ENCODE data around the gene USP51. TPM values are rescaled to one million over a fixed set of nuclear protein-coding genes. Genes with fewer than 3 reads are reported as not detected.

Gene USP51
- polyA plus RNA-seq, 1 donor (not counting 4 experiments of a cell fraction or from before 2014, with no cell fraction given): 0.28 TPM

DNA sequence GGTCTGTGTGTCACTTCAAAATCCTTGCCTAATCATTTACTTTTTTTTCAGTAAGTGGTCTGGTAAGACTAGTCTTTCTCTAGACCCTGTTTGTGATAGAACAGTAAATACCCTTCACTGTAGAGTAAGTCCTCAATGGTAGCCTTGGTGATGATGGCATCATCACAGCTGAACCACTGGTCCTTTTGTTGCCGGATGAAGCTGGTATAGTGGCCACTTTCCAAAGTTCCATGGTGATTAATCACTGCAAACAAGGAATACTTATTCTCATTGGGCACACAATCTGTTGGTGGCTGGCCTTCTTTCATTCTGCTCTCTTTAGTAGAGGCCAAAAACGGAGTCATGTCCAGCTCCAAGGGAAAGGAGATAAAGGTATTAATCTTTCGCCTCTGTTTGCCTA is 2.9 kb downstream of the USP51 start:
- Histone ChIP-seq H3K9me1 (ENCODE audit: control insufficient read depth, extremely low read depth, insufficient read depth, low read length) (no peaks in the 10 kb centered on the region), H3K4me1 (ENCODE audit: control insufficient read depth, extremely low read depth, insufficient read depth, low read length) (peaks cover 7% of the 10 kb centered on the region), H3K9me3 (ENCODE audit: control insufficient read depth, low read depth, low read length) (no peaks in the 10 kb centered on the region), H2AFZ (ENCODE audit: control insufficient read depth, low read length) (no peak overlapping the region), H3K36me3 (ENCODE audit: control insufficient read depth in 2 of 2, extremely low read depth in 1 of 2, insufficient read depth in 2 of 2, low read length in 2 of 2) (no peaks in the 10 kb centered on the region), H4K20me1 (ENCODE audit: control insufficient read depth, extremely low read depth, insufficient read depth, low read length) (no peaks in the 10 kb centered on the region), H3K9ac (ENCODE audit: control insufficient read depth, extremely low read depth, insufficient read depth, low read length) (no peak overlapping the region), H3K27me3 (ENCODE audit: control insufficient read depth, extremely low read depth, insufficient read depth, low read length) (no peaks in the 10 kb centered on the region), H3K79me2 (ENCODE audit: control insufficient read depth, insufficient read depth, low read length) (no peaks in the 10 kb centered on the region), H3K27ac (ENCODE audit: control insufficient read depth, insufficient read depth, low read length) (no peak overlapping the region), H3K4me2 (ENCODE audit: control insufficient read depth, extremely low read depth, insufficient read depth, low read depth, low read length) (no peak overlapping the region), H3K4me3 (ENCODE audit: control insufficient read depth in 2 of 3, extremely low read depth in 1 of 3, insufficient read depth in 2 of 3, low read depth in 1 of 3, low read length in 3 of 3) (no peak overlapping the region)
- DNase-seq (ENCODE audit: low read depth, low spot score): no peak
- dilution Hi-C loops (cut with MboI; ENCODE audit: extremely low pct_ligation_motif_present, low sequenced_read_pairs): no loop called here
- FAIRE-seq: no peak
- no peak for TF ChIP-seq EZH2 (IDR thresholded peaks at IDR 0.05; ENCODE audit: low read length)
- TF ChIP-seq, protein P1, sequence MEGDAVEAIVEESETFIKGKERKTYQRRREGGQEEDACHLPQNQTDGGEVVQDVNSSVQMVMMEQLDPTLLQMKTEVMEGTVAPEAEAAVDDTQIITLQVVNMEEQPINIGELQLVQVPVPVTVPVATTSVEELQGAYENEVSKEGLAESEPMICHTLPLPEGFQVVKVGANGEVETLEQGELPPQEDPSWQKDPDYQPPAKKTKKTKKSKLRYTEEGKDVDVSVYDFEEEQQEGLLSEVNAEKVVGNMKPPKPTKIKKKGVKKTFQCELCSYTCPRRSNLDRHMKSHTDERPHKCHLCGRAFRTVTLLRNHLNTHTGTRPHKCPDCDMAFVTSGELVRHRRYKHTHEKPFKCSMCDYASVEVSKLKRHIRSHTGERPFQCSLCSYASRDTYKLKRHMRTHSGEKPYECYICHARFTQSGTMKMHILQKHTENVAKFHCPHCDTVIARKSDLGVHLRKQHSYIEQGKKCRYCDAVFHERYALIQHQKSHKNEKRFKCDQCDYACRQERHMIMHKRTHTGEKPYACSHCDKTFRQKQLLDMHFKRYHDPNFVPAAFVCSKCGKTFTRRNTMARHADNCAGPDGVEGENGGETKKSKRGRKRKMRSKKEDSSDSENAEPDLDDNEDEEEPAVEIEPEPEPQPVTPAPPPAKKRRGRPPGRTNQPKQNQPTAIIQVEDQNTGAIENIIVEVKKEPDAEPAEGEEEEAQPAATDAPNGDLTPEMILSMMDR (optimal IDR thresholded peaks at IDR 0.05 in 1 of 3, IDR thresholded peaks at IDR 0.05 in 1 of 3, conservative IDR thresholded peaks at IDR 0.05 in 1 of 3; ENCODE audit: extremely low read depth in 1 of 3, insufficient read depth in 2 of 3, low read length in 3 of 3): no peak

DNA sequence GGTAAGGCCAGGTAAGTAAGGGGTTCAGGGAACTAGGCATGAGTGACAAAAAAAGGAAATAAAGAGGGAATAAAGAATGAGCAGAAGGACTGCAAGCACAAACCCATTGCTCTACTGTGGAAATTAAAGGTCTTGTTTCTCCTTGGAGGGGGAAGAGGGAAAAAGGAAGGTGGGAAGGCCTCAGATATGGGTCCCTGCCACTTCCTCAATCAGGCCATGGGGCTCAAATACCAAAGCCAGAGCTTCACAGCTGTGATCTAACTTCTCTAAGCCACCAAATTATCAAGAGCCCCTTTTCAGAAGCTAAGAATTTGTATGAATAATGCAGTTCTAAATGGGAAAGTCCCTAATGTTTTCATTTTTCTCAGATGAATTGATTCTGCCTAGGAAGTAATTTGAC is 4.7 kb downstream of the USP51 start:
- no peak for DNase-seq (ENCODE audit: low read depth, low spot score)
- H3K9ac ChIP-seq (ENCODE audit: control insufficient read depth, extremely low read depth, insufficient read depth, low read length): no peak overlapping the region
- no peak overlapping the region for H3K27ac ChIP-seq (ENCODE audit: control insufficient read depth, insufficient read depth, low read length)
- H3K36me3 ChIP-seq (ENCODE audit: control insufficient read depth in 2 of 2, extremely low read depth in 1 of 2, insufficient read depth in 2 of 2, low read length in 2 of 2): no peaks in the 10 kb centered on the region
- FAIRE-seq: no peak
- no peaks in the 10 kb centered on the region for H3K79me2 ChIP-seq (ENCODE audit: control insufficient read depth, insufficient read depth, low read length)
- no peaks in the 10 kb centered on the region for H3K27me3 ChIP-seq (ENCODE audit: control insufficient read depth, extremely low read depth, insufficient read depth, low read length)
- no peak overlapping the region for H2AFZ ChIP-seq (ENCODE audit: control insufficient read depth, low read length)
- TF ChIP-seq, protein P1 (optimal IDR thresholded peaks at IDR 0.05 in 1 of 3, IDR thresholded peaks at IDR 0.05 in 1 of 3, conservative IDR thresholded peaks at IDR 0.05 in 1 of 3; ENCODE audit: extremely low read depth in 1 of 3, insufficient read depth in 2 of 3, low read length in 3 of 3): no peak
- no peak overlapping the region for H3K4me2 ChIP-seq (ENCODE audit: control insufficient read depth, extremely low read depth, insufficient read depth, low read depth, low read length)
- dilution Hi-C loops (cut with MboI; ENCODE audit: extremely low pct_ligation_motif_present, low sequenced_read_pairs): no loop called here
- no peaks in the 10 kb centered on the region for H3K9me1 ChIP-seq (ENCODE audit: control insufficient read depth, extremely low read depth, insufficient read depth, low read length)
- peaks cover 7% of the 10 kb centered on the region for H3K4me1 ChIP-seq (ENCODE audit: control insufficient read depth, extremely low read depth, insufficient read depth, low read length)
- H3K9me3 ChIP-seq (ENCODE audit: control insufficient read depth, low read depth, low read length): no peaks in the 10 kb centered on the region
- H4K20me1 ChIP-seq (ENCODE audit: control insufficient read depth, extremely low read depth, insufficient read depth, low read length): no peaks in the 10 kb centered on the region
- no peak overlapping the region for H3K4me3 ChIP-seq (ENCODE audit: control insufficient read depth in 2 of 3, extremely low read depth in 1 of 3, insufficient read depth in 2 of 3, low read depth in 1 of 3, low read length in 3 of 3)

Data from keratinocyte (primary cell).